Panc1 (cell line): ENCODE data around the gene CADM1.

ENCODE experiments used
- POLR2AphosphoS5 ChIP-seq: IDR thresholded peaks from 2 replicates; pipeline ENCODE4 v1.6.1; 2012; ENCODE audit warnings: mild to moderate bottlenecking, low read depth, low read length, moderate library complexity
- REST ChIP-seq, 2 experiments: IDR thresholded peaks; 2 replicates each; pipeline ENCODE4 v1.6.1; 2011 to 2012; ENCODE audit warnings: low read depth in 2 of 2, control low read depth in 1 of 2, low read length in 1 of 2, mild to moderate bottlenecking in 1 of 2, moderate library complexity in 1 of 2; ENCODE audit not compliant: insufficient read depth in 1 of 2
- SIN3A ChIP-seq: IDR thresholded peaks from 2 replicates; pipeline ENCODE4 v1.6.1; 2012; ENCODE audit warnings: low read depth, mild to moderate bottlenecking, low read length, moderate library complexity, borderline replicate concordance; ENCODE audit not compliant: insufficient read depth
- TCF7L2 ChIP-seq: IDR thresholded peaks from 2 replicates; pipeline ENCODE4 v1.6.1; 2011; ENCODE audit warnings: mild to moderate bottlenecking, low read depth, low read length, inconsistent platforms
- TF ChIP-seq, protein P1 (sequence below): fragments of 450-650 bp; IDR thresholded peaks from 2 replicates; pipeline ENCODE4 v1.5.1; 2017; ENCODE audit warnings: mild to moderate bottlenecking

DNA sequence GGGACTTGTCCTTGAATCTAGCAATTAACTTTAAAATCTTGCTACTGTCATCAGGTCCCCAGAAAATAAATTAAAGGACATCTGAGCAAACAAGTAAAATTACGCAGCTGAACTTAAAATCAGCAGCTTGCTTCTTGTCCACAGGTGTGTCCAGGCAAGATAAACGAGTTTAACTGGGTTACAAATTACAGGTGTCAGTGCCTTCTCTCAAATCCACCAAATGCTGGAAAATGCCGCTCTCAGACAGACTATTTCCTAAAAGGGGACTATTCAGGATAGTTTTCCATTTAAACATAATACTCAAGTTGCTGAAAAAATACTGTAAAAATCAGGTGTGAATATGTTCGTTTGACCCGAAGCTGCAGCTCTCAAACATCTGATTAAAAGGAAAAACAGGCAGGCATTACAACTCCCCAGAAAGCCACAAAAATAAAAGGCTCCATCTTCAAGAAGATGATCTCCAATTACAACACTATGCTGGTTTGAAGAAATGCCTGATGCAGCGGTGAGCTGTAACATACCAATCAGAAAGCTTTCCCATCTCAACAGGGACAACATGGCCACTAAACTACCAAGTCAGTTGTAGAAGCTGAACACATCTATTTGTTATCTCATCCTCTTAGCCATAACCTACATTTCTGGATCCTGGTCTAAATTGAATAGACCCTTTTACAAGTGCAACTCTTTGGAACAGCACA is 82.1 kb downstream of the CADM1 start:
- TF ChIP-seq, protein P1, sequence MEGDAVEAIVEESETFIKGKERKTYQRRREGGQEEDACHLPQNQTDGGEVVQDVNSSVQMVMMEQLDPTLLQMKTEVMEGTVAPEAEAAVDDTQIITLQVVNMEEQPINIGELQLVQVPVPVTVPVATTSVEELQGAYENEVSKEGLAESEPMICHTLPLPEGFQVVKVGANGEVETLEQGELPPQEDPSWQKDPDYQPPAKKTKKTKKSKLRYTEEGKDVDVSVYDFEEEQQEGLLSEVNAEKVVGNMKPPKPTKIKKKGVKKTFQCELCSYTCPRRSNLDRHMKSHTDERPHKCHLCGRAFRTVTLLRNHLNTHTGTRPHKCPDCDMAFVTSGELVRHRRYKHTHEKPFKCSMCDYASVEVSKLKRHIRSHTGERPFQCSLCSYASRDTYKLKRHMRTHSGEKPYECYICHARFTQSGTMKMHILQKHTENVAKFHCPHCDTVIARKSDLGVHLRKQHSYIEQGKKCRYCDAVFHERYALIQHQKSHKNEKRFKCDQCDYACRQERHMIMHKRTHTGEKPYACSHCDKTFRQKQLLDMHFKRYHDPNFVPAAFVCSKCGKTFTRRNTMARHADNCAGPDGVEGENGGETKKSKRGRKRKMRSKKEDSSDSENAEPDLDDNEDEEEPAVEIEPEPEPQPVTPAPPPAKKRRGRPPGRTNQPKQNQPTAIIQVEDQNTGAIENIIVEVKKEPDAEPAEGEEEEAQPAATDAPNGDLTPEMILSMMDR, result no peak
- TF ChIP-seq POLR2AphosphoS5 (no peak), SIN3A (no peak), REST (IDR thresholded peaks at IDR 0.05; ENCODE audit: insufficient read depth in 1 of 2, low read depth in 2 of 2, low read length in 1 of 2) (no peak), TCF7L2 (no peak)
